IPS-15b (cell line): Measurements from ENCODE around the gene HEPACAM2.

ENCODE experiments used
- H3K27me3 ChIP-seq: one replicate; pipeline ENCODE4 v1.6.1; 2013; ENCODE audit warnings: low read length; ENCODE audit not compliant: control insufficient read depth, insufficient read depth
- H3K36me3 ChIP-seq: one replicate; pipeline ENCODE4 v1.6.1; 2013; ENCODE audit warnings: low read length; ENCODE audit not compliant: control insufficient read depth, insufficient read depth
- H3K4me1 ChIP-seq: one replicate; pipeline ENCODE4 v1.6.1; 2013; ENCODE audit warnings: mild to moderate bottlenecking, low read length; ENCODE audit not compliant: control insufficient read depth, insufficient read depth
- H3K4me3 ChIP-seq: one replicate; pipeline ENCODE4 v1.5.1; 2013; ENCODE audit warnings: low read depth, low read length
- H3K9ac ChIP-seq: one replicate; pipeline ENCODE4 v1.6.1; 2013; ENCODE audit warnings: low read depth, mild to moderate bottlenecking, low read length
- H3K9me3 ChIP-seq: one replicate; pipeline ENCODE4 v1.6.1; 2013; ENCODE audit warnings: mild to moderate bottlenecking, low read length; ENCODE audit not compliant: control insufficient read depth, insufficient read depth

The HEPACAM2 gene

DNA sequence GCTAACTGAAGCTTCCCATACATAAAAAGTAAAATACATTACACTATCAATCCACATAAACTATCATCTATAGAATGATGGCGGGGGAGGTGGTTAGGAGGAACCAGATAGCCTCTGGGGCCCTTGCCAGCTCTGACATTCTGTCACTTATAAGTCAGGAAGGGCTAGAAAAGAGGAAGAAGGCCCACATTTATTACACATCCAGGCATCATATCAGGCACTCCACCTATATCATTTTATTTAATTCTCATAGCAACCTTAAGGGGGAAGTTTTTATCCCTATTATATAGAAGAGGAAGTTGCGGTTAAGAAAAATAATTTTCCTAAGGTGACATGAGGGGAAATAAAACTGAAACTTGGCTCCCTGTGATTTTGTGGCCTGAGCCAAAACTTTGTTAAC lies 29.9 kb downstream of the HEPACAM2 start:
- H3K4me1 ChIP-seq, result no peaks in the 10 kb centered on the region
- no peak overlapping the region for H3K9ac ChIP-seq

DNA sequence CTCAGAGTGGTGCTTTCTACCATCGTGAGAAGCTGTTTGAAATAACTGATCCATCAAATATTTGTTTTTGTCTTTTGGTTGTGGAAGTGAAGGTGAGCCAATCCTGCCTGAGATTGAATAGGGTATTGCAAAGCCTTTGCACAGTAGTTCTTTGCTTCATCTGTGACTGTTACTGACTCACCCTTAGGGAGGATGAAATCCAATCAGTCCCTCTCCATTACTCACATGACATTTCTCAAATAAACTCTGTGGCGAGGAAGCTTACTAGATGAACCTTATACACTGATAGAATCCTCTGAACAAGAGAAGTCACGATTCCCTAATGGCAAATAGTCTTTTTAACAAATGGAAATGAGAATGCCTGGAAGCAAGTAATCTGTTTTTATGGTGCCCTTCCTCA lies 31.9 kb downstream of the HEPACAM2 start:
- Histone ChIP-seq H3K4me3 (no peak overlapping the region), H3K36me3 (no peaks in the 10 kb centered on the region), H3K27me3 (no peaks in the 10 kb centered on the region), H3K4me1 (no peaks in the 10 kb centered on the region), H3K9ac (no peak overlapping the region), H3K9me3 (no peaks in the 10 kb centered on the region)

More for the DNA sequence above, 29.9 kb downstream of the HEPACAM2 start:
- no peaks in the 10 kb centered on the region for H3K9me3 ChIP-seq
- H3K36me3 ChIP-seq, result no peaks in the 10 kb centered on the region
- no peak overlapping the region for H3K4me3 ChIP-seq
- H3K27me3 ChIP-seq, result no peaks in the 10 kb centered on the region

DNA sequence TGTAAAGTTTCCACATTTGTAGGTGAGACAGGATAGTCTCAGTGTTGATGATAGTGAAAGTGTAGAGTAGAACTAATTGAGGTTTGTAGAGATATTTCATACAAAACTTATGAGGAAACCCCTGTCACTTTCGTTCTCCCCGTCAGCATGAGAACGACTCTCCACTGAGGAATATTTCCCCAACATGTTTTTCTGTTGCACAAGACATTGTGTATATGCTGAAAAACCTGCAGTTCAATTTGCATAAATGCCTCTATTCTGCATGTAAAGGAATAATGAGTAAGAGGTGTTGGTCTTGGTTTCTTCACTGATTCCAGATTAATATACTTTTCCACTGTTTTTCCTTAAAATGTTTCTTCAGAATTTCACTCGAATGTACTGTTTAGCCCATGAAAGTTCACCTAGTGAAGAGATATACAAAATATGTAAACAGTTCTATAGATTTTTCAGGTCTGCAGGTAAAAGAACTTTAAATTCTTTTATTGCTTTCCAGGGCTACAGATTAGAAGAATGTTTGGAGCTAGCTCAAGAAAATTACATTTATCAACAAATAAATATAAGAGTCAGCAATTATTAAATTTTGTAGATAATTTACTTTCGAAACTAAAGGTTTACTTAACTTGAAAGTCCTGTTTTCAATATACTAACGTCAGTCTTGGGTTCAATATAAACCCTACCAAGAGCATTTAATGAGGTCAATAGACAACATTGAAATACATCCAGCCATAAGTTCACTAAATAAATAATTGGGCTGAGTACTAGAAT lies 37.2 kb downstream of the HEPACAM2 start:
- Histone ChIP-seq H3K9ac (no peak overlapping the region), H3K27me3 (no peaks in the 10 kb centered on the region), H3K36me3 (no peaks in the 10 kb centered on the region), H3K9me3 (no peaks in the 10 kb centered on the region), H3K4me1 (no peaks in the 10 kb centered on the region), H3K4me3 (no peak overlapping the region)

DNA sequence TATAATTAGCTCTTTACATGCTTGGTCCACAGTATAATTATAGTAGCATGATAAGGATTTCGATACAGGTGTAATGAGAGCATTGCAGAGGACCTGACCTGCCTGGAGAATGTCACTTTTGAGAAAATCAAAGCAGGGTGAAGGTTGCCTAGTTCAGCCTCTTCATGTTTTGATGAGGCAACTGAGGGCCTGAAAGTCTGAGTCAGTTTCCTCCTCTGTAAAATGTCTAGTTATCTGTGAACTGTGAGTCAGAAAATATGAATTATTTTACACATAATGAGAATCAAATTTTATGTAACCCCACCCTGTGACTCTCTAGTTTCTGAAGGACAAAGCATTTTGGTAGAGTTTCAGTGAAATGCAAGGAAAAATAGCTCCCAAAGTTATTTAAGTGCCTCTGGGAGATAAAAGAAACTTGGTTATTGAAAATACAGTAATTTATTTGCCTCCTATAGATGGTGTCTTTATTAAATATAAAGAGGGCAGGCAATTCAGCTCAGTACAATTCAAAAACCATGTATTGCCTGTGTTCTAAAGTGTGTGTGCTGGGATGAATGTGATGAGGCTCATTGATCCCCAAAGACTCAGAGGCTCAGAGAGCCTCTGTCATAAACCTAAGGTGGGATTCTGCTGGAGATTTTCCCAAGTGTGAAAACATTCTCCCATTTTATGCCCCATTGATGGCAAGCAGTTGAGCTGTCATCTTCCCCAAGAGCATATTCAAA lies 40.8 kb downstream of the HEPACAM2 start:
- Histone ChIP-seq H3K27me3 (no peaks in the 10 kb centered on the region), H3K4me3 (no peak overlapping the region), H3K36me3 (no peaks in the 10 kb centered on the region), H3K9me3 (no peaks in the 10 kb centered on the region), H3K9ac (no peak overlapping the region), H3K4me1 (no peaks in the 10 kb centered on the region)

DNA sequence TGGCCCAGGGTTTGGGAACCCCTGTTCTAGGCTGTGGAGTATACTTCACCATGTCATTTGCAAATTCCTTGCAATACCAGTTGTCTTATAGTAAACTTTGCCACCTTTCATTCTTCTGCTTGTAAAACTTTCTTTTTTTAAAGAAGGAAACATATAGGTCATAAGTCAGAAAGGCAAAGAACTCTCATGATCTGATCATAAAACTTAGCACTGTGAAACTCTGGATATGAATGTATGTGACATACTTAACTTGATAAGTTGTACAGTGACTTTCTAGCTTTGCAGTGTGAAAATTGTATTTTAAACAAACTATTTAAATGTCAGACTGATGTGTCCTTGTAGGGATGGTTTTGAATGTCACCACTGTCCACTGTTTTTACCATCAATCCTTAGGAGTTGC lies 47.1 kb downstream of the HEPACAM2 start:
- Histone ChIP-seq H3K27me3 (no peaks in the 10 kb centered on the region), H3K4me1 (no peaks in the 10 kb centered on the region), H3K4me3 (no peak overlapping the region), H3K36me3 (no peaks in the 10 kb centered on the region), H3K9me3 (no peaks in the 10 kb centered on the region), H3K9ac (no peak overlapping the region)

DNA sequence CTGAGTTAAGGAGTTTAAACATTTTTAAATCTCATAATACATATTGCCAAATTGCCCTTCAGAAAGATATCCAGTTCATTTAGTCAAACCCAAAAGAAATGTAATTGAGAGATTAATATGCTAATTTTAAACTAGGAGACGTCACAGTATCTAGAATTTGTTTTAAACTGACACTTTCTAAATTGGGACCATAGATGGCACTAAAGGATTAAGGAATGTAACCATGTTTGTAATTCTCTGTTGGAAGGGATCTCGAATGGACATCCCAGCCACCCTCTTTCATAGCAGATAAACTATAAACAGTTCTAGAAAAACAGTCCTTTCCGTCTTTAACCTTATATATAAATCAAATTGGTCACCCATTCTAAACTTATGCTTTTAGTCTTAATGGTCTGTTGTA lies 48.1 kb downstream of the HEPACAM2 start:
- Histone ChIP-seq H3K27me3 (no peaks in the 10 kb centered on the region), H3K9ac (no peak overlapping the region), H3K9me3 (no peaks in the 10 kb centered on the region), H3K4me1 (no peaks in the 10 kb centered on the region), H3K36me3 (no peaks in the 10 kb centered on the region), H3K4me3 (no peak overlapping the region)

DNA sequence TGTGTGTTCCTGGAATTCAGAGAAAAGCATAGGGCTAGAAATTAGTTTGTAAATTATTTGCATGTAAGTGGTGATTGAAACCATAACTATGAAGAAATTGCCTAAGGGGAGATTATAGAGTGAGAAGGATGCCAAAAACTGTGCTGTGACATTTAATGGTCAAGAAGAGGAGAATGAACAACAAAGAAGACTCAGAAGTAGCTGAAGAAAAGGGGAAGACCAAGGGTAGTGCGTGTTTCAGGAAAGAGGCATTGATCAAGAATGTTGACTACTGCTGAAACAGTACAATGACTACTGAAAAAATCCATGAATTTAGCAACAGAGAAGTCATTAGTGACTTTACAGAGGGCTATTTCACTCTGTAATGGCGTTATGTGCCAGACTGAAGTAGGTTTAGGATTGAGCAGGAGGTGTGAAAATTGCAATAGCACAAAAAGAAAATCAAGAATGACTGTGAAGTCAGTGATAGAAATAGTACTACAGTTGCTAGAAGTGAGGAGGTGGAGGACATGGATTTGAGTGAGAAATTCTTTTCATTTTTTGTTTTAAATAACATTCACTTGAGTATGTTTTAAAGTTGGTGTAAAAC lies 49.2 kb downstream of the HEPACAM2 start:
- Histone ChIP-seq H3K27me3 (no peaks in the 10 kb centered on the region), H3K9me3 (peaks cover 2% of the 10 kb centered on the region), H3K4me3 (no peak overlapping the region), H3K36me3 (no peaks in the 10 kb centered on the region), H3K4me1 (no peaks in the 10 kb centered on the region), H3K9ac (no peak overlapping the region)

DNA sequence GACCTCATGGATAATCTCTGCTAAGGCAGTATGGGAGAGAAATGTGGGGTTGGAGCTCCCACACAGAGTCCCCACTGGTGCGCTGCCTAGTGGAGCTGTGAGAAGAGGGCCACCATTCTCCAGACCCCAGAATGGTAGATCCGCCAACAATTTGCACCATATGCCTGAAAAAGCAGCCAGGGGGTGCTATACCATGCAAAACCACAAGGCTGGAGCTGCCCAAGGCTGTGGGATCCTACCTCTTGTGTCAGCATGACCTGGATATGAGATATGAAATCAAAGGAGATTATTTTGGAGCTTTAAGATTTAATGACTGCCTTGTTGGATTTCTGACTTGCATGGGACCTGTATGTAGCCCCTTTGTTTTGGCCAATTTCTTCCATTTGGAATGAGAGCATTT lies 51.0 kb downstream of the HEPACAM2 start:
- Histone ChIP-seq H3K27me3 (no peaks in the 10 kb centered on the region), H3K4me1 (no peaks in the 10 kb centered on the region), H3K36me3 (no peaks in the 10 kb centered on the region), H3K9ac (no peak overlapping the region), H3K4me3 (no peak overlapping the region), H3K9me3 (peaks cover 6% of the 10 kb centered on the region)

DNA sequence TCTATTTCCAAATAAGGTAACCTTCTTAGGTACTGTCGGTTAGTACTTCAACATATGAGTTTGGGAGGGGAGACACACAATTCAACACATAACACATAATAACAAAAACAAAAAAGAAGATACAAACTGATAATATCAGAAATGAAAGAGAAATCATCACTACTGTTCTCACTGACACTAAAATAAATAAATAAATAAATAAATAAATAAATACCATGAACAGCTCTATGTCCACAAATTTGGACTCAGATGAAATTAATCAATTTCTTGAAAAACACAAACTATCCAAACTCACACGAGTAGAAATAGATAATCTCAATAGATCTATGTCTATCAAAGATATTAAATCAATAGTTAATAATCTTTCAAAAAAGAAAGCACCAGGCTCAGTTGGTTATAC lies 53.6 kb downstream of the HEPACAM2 start:
- H3K9ac ChIP-seq, result no peak overlapping the region
- no peaks in the 10 kb centered on the region for H3K27me3 ChIP-seq
- no peaks in the 10 kb centered on the region for H3K36me3 ChIP-seq
- no peaks in the 10 kb centered on the region for H3K4me1 ChIP-seq
- H3K9me3 ChIP-seq, result peaks cover 6% of the 10 kb centered on the region
- no peak overlapping the region for H3K4me3 ChIP-seq

DNA sequence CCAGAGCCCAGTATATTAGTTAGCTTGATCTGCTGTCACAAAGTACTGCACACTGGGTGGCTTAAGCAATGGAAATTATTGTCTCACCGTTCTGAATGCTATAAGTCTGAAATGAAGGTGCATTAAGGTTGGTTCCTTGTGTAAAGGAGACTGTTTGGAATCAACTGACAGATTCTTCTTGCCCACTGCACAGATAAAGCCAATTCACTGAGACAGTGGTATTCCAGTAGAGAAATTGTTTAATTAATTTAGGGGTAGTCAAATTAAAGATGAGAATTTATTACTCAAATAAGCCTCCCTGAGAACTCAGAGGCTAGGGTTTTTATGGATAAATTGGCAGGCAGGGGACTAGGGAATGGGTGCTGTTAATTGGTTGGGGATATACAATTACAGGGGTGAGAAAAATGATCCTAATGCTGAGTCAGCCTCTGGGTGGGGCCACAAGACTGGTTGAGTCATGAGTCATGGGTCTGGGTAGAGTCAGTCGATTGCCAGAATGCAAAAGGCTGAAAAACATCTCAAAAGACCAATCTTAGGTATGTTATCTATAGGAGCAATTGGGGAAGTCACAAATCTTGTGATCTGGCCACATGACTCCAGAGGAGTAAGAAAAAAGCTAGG lies 54.6 kb downstream of the HEPACAM2 start:
- H3K9me3 ChIP-seq, result peaks cover 6% of the 10 kb centered on the region
- H3K4me1 ChIP-seq, result no peaks in the 10 kb centered on the region
- no peaks in the 10 kb centered on the region for H3K27me3 ChIP-seq
- H3K9ac ChIP-seq, result no peak overlapping the region
- no peaks in the 10 kb centered on the region for H3K36me3 ChIP-seq
- H3K4me3 ChIP-seq, result no peak overlapping the region

DNA sequence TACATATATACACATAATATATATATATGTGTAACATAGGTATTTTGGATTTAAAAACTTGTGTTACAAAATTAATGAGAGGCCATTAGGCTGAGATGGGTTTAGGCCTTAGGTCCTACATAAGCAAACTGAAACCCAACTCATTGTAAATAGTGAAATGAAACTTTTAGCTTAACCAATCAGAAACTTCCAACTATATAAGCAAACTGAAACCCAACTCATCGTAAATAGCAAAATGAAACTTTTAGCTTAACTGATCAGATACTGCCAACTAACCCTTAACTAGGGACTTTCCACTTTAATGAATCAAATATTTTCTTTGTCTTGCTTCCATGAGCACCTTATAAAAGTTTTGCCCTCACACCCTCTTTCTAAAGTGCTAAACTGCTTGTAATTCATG lies 60.8 kb downstream of the HEPACAM2 start:
- Histone ChIP-seq H3K9ac (no peak overlapping the region), H3K36me3 (no peaks in the 10 kb centered on the region), H3K4me3 (no peak overlapping the region), H3K27me3 (no peaks in the 10 kb centered on the region), H3K4me1 (no peaks in the 10 kb centered on the region), H3K9me3 (no peaks in the 10 kb centered on the region)
